Mucosa of stomach (tissue), 1 donor: ENCODE measurements around the gene PNPLA3.

Source experiments
- H3K27me3 ChIP-seq: one replicate; pipeline ENCODE4 v1.7.0; 2013; ENCODE audit warnings: mild to moderate bottlenecking, low read length; ENCODE audit not compliant: control insufficient read depth, insufficient read depth
- H3K36me3 ChIP-seq: one replicate; pipeline ENCODE4 v1.7.0; 2013; ENCODE audit warnings: low read length; ENCODE audit not compliant: control insufficient read depth, insufficient read depth
- H3K4me1 ChIP-seq: one replicate; pipeline ENCODE4 v1.7.0; 2013; ENCODE audit warnings: mild to moderate bottlenecking, low read length; ENCODE audit not compliant: control insufficient read depth, insufficient read depth
- H3K4me3 ChIP-seq: one replicate; pipeline ENCODE4 v1.7.0; 2013; ENCODE audit warnings: low read length
- H3K9ac ChIP-seq: one replicate; pipeline ENCODE4 v1.7.0; 2013; ENCODE audit warnings: mild to moderate bottlenecking, low read length, moderate library complexity
- H3K9me3 ChIP-seq: one replicate; pipeline ENCODE4 v1.7.0; 2013; ENCODE audit warnings: mild to moderate bottlenecking, low read length, moderate library complexity; ENCODE audit not compliant: control insufficient read depth
- donor health status: Pancreatic carcinoma.

The PNPLA3 gene

DNA sequence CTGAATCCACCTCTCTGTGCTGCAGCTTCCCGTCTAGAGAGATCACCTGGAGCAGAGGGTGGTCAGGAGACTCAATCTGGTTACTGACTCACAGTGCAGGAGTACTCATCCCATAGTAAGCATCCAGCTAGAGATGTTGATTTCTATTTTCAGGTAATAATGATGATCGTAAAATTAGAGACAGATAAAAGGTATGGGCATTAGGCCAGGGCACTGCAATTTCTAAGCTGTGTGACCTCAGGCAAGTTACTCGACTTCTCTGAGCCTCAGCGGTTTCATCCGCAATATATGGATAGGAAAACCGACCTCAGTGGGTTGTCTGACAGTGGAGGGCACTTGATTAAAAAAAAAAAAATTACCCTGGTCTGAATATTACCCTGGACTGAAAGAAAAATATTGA is 17.8 kb downstream of the PNPLA3 start:
- Histone ChIP-seq H3K4me3 (no peak overlapping the region), H3K9me3 (no peaks in the 10 kb centered on the region), H3K9ac (no peak overlapping the region), H3K4me1 (no peaks in the 10 kb centered on the region), H3K27me3 (no peaks in the 10 kb centered on the region), H3K36me3 (no peaks in the 10 kb centered on the region)

DNA sequence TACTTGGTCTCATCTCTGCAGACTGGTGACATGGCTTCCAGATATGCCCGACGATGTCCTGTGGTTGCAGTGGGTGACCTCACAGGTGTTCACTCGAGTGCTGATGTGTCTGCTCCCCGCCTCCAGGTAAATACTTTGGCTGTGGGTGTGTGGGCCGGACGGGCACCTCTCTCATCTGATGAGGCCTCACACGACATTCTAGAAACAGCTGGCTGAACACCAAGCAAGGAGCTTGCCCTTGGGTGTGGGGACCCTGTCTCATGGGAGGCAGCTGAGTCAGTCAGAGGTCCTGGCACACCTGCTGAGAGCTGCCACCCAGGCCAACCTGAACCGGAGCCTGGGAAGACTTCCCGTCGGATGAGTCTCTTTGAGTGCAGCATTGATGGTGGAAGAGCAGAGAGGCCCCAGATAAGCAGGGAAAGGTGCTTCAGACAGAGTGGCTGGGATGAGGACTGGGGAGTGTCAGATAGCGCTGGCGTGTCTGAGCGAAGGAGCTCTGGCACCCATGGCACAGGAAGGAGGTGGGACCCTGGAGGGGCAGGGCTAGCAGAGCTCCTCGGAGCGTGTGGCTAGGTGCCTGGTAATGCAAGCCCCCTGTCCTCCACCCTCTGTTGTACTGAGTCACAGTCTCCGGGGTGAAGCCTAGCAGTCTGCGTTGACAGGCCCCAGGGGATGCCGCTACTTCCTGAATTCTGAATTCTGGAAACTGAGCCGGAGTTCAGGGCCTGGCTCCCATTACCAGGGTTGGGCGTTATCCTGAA is 21.2 kb downstream of the PNPLA3 start:
- Histone ChIP-seq H3K9me3 (no peaks in the 10 kb centered on the region), H3K9ac (no peak overlapping the region), H3K4me3 (no peak overlapping the region), H3K4me1 (no peaks in the 10 kb centered on the region), H3K36me3 (no peaks in the 10 kb centered on the region), H3K27me3 (no peaks in the 10 kb centered on the region)

DNA sequence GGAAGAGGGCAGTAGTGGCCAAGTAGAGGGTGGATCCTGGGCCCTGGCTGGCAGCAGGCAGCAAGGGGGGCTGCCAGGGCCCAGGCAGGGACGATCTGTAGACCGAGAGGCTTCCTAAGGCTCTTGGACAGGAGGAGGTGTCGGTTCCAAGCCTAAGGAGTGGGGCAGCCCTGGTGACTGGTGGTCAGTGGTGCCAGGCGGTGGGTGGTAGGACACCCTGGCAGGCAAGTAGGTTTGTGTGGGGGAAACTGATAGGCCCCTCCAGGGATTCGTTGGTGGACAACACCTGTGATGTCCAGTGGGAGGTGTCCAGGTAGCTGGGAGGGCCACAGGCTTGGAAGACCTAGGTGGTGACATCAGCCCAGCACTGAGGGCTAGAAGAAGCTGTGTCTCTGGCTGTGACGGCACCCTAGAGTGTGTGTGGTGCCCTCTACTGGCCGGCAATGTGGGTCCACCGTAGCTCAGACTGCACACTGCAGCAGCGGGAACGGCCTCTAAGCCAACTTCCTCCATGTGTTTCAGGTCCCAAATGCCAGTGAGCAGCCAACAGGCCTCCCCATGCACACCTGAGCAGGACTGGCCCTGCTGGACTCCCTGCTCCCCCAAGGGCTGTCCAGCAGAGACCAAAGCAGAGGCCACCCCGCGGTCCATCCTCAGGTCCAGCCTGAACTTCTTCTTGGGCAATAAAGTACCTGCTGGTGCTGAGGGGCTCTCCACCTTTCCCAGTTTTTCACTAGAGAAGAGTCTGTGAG is 22.2 kb downstream of the PNPLA3 start:
- Histone ChIP-seq H3K36me3 (no peaks in the 10 kb centered on the region), H3K9ac (no peak overlapping the region), H3K27me3 (no peaks in the 10 kb centered on the region), H3K9me3 (no peaks in the 10 kb centered on the region), H3K4me1 (no peaks in the 10 kb centered on the region), H3K4me3 (no peak overlapping the region)

DNA sequence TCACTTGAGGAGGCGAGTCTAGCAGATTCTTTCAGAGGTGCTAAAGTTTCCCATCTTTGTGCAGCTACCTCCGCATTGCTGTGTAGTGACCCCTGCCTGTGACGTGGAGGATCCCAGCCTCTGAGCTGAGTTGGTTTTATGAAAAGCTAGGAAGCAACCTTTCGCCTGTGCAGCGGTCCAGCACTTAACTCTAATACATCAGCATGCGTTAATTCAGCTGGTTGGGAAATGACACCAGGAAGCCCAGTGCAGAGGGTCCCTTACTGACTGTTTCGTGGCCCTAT is 22.7 kb downstream of the PNPLA3 start:
- no peaks in the 10 kb centered on the region for H3K36me3 ChIP-seq
- no peaks in the 10 kb centered on the region for H3K9me3 ChIP-seq
- H3K4me1 ChIP-seq = no peaks in the 10 kb centered on the region
- H3K9ac ChIP-seq = no peak overlapping the region
- H3K27me3 ChIP-seq = no peaks in the 10 kb centered on the region
- H3K4me3 ChIP-seq = no peak overlapping the region

DNA sequence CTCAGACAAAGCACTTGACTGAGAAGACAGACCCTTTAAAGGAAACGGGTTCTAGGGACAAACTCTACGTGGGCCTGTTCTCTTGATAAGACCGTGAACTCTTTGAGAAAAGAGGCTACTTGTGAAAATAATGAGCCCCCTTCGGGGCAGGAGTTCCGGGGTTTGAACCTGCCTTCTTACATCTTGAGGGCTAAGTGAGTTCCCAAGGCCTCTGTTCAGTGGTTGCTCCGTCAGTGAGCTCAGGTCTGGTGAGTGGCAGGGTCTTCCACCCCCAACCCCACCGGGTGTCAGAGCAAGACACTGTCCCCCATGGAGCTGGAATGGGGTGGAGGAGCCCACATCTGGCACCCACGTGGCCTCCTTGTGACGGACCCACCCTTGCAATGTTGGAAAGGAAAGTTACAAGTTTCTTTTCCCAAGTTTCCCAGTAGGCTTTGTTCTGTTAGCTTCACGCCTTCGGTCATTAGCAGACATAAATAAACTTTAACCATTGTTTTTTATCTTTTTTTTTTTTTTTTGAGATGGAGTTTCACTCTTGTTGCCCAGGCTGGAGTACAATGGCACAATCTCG is 25.3 kb downstream of the PNPLA3 start:
- Histone ChIP-seq H3K4me3 (no peak overlapping the region), H3K36me3 (no peaks in the 10 kb centered on the region), H3K9me3 (no peaks in the 10 kb centered on the region), H3K27me3 (no peaks in the 10 kb centered on the region), H3K4me1 (peaks cover under 1% of the 10 kb centered on the region), H3K9ac (no peak overlapping the region)

- no peak overlapping the region for H3K9ac ChIP-seq
- no peaks in the 10 kb centered on the region for H3K9me3 ChIP-seq
- no peaks in the 10 kb centered on the region for H3K27me3 ChIP-seq
- H3K36me3 ChIP-seq = no peaks in the 10 kb centered on the region
- H3K4me3 ChIP-seq = no peak overlapping the region
- H3K4me1 ChIP-seq = peaks cover 16% of the 10 kb centered on the region
Observed at GRCh38 chr22:43951391-43951790, 27.8 kb downstream of the PNPLA3 start.

DNA sequence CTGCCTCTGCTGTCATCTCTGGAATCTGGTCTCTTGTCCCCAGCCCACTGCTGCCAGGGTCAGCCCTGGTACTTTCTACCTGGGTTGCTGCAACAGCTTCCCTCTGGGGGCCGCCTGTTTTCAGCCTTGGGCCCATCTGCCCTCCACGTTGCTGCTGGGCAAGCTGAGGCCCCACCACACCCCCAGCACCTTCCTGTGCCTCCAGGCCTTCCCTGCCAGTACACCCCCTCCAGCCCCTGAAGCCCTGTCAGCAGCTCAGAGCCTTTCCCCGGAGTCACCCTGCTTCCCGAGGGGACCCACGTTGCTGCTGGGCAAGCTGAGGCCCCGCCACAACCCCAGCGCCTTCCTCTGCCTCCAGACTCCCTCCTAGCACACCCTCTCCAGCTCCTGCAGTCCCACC is 28.4 kb downstream of the PNPLA3 start:
- Histone ChIP-seq H3K4me3 (no peak overlapping the region), H3K9ac (no peak overlapping the region), H3K9me3 (no peaks in the 10 kb centered on the region)

GRCh38 chr22:43953988-43954785 is 30.6 kb downstream of the PNPLA3 start:
- H3K27me3 ChIP-seq = no peaks in the 10 kb centered on the region
- no peaks in the 10 kb centered on the region for H3K36me3 ChIP-seq
- peaks cover 26% of the 10 kb centered on the region for H3K4me1 ChIP-seq
- H3K4me3 ChIP-seq = peak overlapping the region; percentile 97
- peak overlapping the region; percentile 82 for H3K9ac ChIP-seq
- H3K9me3 ChIP-seq = no peaks in the 10 kb centered on the region

More for the DNA sequence above, 28.4 kb downstream of the PNPLA3 start:
- H3K4me1 ChIP-seq = peaks cover 22% of the 10 kb centered on the region
- H3K36me3 ChIP-seq = no peaks in the 10 kb centered on the region
- H3K27me3 ChIP-seq = no peaks in the 10 kb centered on the region

DNA sequence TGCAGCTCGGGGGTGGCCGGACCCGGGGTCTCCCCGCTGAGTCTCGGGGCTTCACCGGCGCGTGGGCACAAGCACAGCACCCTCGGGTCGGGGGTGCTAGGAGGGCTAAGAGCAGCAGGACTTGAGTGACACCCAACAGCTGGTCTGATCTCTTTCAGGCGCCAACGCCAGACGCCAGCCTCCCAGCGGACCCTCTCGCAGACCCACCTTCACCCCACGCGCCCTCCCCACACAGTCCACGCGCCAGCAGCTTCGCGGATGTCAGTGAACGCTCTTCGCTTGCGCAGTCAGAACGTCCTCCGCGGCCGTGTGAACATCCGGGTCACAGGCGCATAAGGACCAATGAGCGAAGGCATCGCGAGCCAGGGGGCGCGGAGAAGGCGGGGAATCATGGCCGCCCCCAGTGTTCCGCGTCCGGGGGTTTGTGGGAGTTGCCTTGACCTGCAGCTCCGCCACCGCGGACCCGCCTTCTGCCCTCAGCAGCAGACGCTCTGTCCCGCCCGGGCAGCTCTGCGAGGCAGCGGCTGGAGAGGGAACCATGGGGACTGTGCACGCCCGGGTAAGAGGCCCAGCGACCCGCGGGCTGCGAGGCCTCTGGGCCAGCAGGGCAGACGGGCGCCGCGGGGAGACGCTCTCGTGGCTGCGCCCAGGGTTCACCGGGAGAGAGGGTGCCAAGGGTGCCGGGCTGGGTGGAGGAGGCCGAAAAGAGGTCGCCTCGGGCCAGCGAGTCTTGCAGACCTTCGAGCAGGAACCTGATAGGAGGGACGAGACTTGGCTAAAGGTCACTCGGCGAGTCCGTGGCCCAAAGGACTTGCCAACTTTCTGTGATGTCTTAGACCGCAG is 31.7 kb downstream of the PNPLA3 start, which contains the start of gene SAMM50:
SAMM50 (plus strand) TSS at position 403 of the 843 bp plus-strand sequence; CDS start at position 539, 136 bp downstream.
- Histone ChIP-seq H3K9me3 (no peaks in the 10 kb centered on the region), H3K9ac (peak within 1 kb of the TSS; percentile 82)

GRCh38 chr22:43955883-43956782 is 32.5 kb downstream of the PNPLA3 start:
- Histone ChIP-seq H3K4me3 (peak overlapping the region; percentile 97), H3K9ac (peak overlapping the region; percentile 82), H3K9me3 (no peaks in the 10 kb centered on the region), H3K36me3 (no peaks in the 10 kb centered on the region), H3K27me3 (no peaks in the 10 kb centered on the region), H3K4me1 (peaks cover 26% of the 10 kb centered on the region)

More for the DNA sequence above, 31.7 kb downstream of the PNPLA3 start, which contains the start of gene SAMM50:
- peak within 1 kb of the TSS; percentile 97 for H3K4me3 ChIP-seq
- H3K27me3 ChIP-seq = no peaks in the 10 kb centered on the region
- peaks cover 26% of the 10 kb centered on the region for H3K4me1 ChIP-seq
- no peaks in the 10 kb centered on the region for H3K36me3 ChIP-seq
